GM18505 (cell line): Measurements from ENCODE around the gene CAPN5.

Source experiments
- ATAC-seq: cut with Tn5 transposase; IDR thresholded peaks from one replicate; pipeline ENCODE4 v1.9.1; 2021; ENCODE audit not compliant: unreplicated experiment
- POLR2A ChIP-seq: IDR thresholded peaks from 4 replicates; pipeline ENCODE4 v1.6.1; 2011; ENCODE audit warnings: borderline replicate concordance; ENCODE audit not compliant: insufficient read depth, insufficient read length; ENCODE audit errors: extremely low read depth

CAPN5 gene

GRCh38 chr11:77074205-77074604 is 7.4 kb downstream of the CAPN5 start:
- no peak for TF ChIP-seq POLR2A
- no peak for ATAC-seq

GRCh38 chr11:77074626-77075221 is 8.0 kb downstream of the CAPN5 start:
- no peak for ATAC-seq
- TF ChIP-seq POLR2A, result no peak

GRCh38 chr11:77075425-77075905 is 8.7 kb downstream of the CAPN5 start:
- no peak for ATAC-seq
- no peak for TF ChIP-seq POLR2A

- TF ChIP-seq POLR2A, result no peak
- no peak for ATAC-seq
Observed at GRCh38 chr11:77079666-77080065, 12.9 kb downstream of the CAPN5 start.

- ATAC-seq, result no peak
- TF ChIP-seq POLR2A, result no peak
Observed at GRCh38 chr11:77080643-77081210, 14.0 kb downstream of the CAPN5 start.

GRCh38 chr11:77081381-77081851 is 14.6 kb downstream of the CAPN5 start:
- TF ChIP-seq POLR2A, result no peak
- no peak for ATAC-seq

GRCh38 chr11:77081976-77082836 is 15.4 kb downstream of the CAPN5 start:
- no peak for ATAC-seq
- TF ChIP-seq POLR2A, result no peak

GRCh38 chr11:77082838-77083565 is 16.2 kb downstream of the CAPN5 start:
- no peak for TF ChIP-seq POLR2A
- no peak for ATAC-seq

GRCh38 chr11:77083566-77084245 is 16.9 kb downstream of the CAPN5 start:
- ATAC-seq, result no peak
- no peak for TF ChIP-seq POLR2A

GRCh38 chr11:77084581-77085191 is 17.9 kb downstream of the CAPN5 start:
- no peak for ATAC-seq

GRCh38 chr11:77085652-77086051 is 18.9 kb downstream of the CAPN5 start:
- ATAC-seq, result no peak
- no peak for TF ChIP-seq POLR2A

More at GRCh38 chr11:77084581-77085191, 17.9 kb downstream of the CAPN5 start:
- no peak for TF ChIP-seq POLR2A
